B cell (primary cell): Measurements from ENCODE around the gene VWA3B. TPM values are rescaled to one million over a fixed set of nuclear protein-coding genes. Genes with fewer than 3 reads are reported as not detected.

ENCODE experiments used
- ATAC-seq: fragments of 200-7000 bp; cut with Tn5 transposase; one replicate; pipeline ENCODE4 v1.10.0; 2021; ENCODE audit warnings: low read depth, mild to moderate bottlenecking, moderate number of reproducible peaks, moderate library complexity
- CTCF ChIA-PET: fragments of 350-600 bp; sonication (Branson Sonifier 250); formaldehyde crosslinking; loops from one replicate; lab custom pipeline; 2021; ENCODE audit warnings: antibody characterized with exemption, inconsistent platforms; lab: Charles Lee
- POLR2A ChIA-PET: fragments of 350-600 bp; sonication (Branson Sonifier 250); formaldehyde crosslinking; loops from one replicate; lab custom pipeline; 2021; ENCODE audit warnings: antibody characterized with exemption; lab: Charles Lee
- DNase-seq: peaks from one replicate; pipeline ENCODE4 v3.0.0; 2013
- H2AFZ ChIP-seq: 2 replicates; pipeline ENCODE4 v1.6.1; 2012; ENCODE audit warnings: mild to moderate bottlenecking, low read depth, low read length; ENCODE audit not compliant: insufficient read depth, poor library complexity, severe bottlenecking
- H3K27ac ChIP-seq, 2 donors: 1 replicate in 1 of 2; 2 replicates in 1 of 2; pipeline ENCODE4 v1.5.1; 2012 to 2013; ENCODE audit warnings: low read length in 2 of 2, mild to moderate bottlenecking in 2 of 2, moderate library complexity in 1 of 2
- H3K27me3 ChIP-seq, 4 experiments: fragments of 200-600 bp in 1 of 4; sonication (generic) in 1 of 4; replicated peaks in 1 of 4; 1 replicate in 2 of 4; 2 replicates in 2 of 4; pipeline versions ENCODE4 v1.6.1 to v1.7.0; 2013 to 2016; ENCODE audit warnings: low read length in 3 of 4, mild to moderate bottlenecking in 2 of 4, mixed read lengths in 1 of 4, moderate library complexity in 1 of 4; ENCODE audit not compliant: insufficient read depth in 4 of 4, control insufficient read depth in 3 of 4; ENCODE audit errors: control extremely low read depth in 1 of 4
- H3K36me3 ChIP-seq, 2 experiments: replicated peaks in 1 of 2; 1 replicate in 1 of 2; 2 replicates in 1 of 2; pipeline versions ENCODE4 v1.6.1 to v1.7.1; 2013; ENCODE audit warnings: low read length in 1 of 2; ENCODE audit not compliant: insufficient read depth in 2 of 2, control insufficient read depth in 1 of 2; ENCODE audit errors: control extremely low read depth in 1 of 2, extremely low read depth in 1 of 2
- H3K4me1 ChIP-seq, 2 donors: fragments of 200-600 bp in 1 of 2; sonication (generic) in 1 of 2; 1 replicate in 1 of 2; 2 replicates in 1 of 2; pipeline versions ENCODE4 v1.5.1 to v1.6.1; 2013 to 2017; ENCODE audit warnings: low read length in 2 of 2; ENCODE audit not compliant: control insufficient read depth in 2 of 2, insufficient read depth in 2 of 2
- H3K4me2 ChIP-seq: replicated peaks from 2 replicates; pipeline ENCODE3; 2012; ENCODE audit warnings: mild to moderate bottlenecking, low read depth, low read length; ENCODE audit not compliant: poor library complexity, severe bottlenecking
- H3K4me3 ChIP-seq, 5 experiments: fragments of 200-600 bp in 1 of 5; sonication (generic) in 1 of 5; 1 replicate in 3 of 5; 2 replicates in 2 of 5; pipeline versions ENCODE4 v1.5.1 to v1.7.0; 2011 to 2016; ENCODE audit warnings: low read length in 4 of 5, mild to moderate bottlenecking in 4 of 5, low read depth in 2 of 5, control low read depth in 1 of 5, moderate library complexity in 1 of 5; ENCODE audit not compliant: insufficient read depth in 1 of 5; ENCODE audit errors: control extremely low read depth in 1 of 5, extremely low read depth in 1 of 5
- H3K79me2 ChIP-seq: fragments of 200-600 bp; sonication (generic); one replicate; pipeline ENCODE4 v1.6.0; 2016; ENCODE audit warnings: low read length; ENCODE audit not compliant: control insufficient read depth, insufficient read depth
- H3K9ac ChIP-seq: fragments of 200-600 bp; sonication (generic); 2 replicates; pipeline ENCODE4 v1.6.1; 2017; ENCODE audit warnings: mild to moderate bottlenecking, low read length, moderate library complexity
- H3K9me3 ChIP-seq, 3 donors: one replicate each; pipeline versions ENCODE4 v1.6.1 to v1.7.1; 2013; ENCODE audit warnings: low read length in 2 of 3; ENCODE audit not compliant: control insufficient read depth in 2 of 3, insufficient read depth in 1 of 3; ENCODE audit errors: control extremely low read depth in 1 of 3
- H4K20me1 ChIP-seq: 2 replicates; pipeline ENCODE4 v1.6.0; 2012; ENCODE audit warnings: mild to moderate bottlenecking, low read length; ENCODE audit not compliant: insufficient read depth, control insufficient read depth, poor library complexity, severe bottlenecking
- H3K27ac Mint-ChIP-seq: one replicate; pipeline ENCODE4 v1.8.0; 2021; ENCODE audit warnings: mixed read lengths
- H3K27me3 Mint-ChIP-seq: one replicate; pipeline ENCODE4 v1.8.0; 2021; ENCODE audit warnings: mixed read lengths
- H3K4me1 Mint-ChIP-seq: one replicate; pipeline ENCODE4 v1.8.0; 2021; ENCODE audit warnings: mixed read lengths
- H3K4me3 Mint-ChIP-seq: one replicate; pipeline ENCODE4 v1.8.0; 2021; ENCODE audit warnings: mixed read lengths
- H3K9me3 Mint-ChIP-seq: one replicate; pipeline ENCODE4 v1.8.0; 2022; ENCODE audit warnings: mixed read lengths; ENCODE audit not compliant: insufficient read depth
- CTCF ChIP-seq: fragments of 200-600 bp; IDR thresholded peaks from one replicate; pipeline ENCODE4 v1.8.0; 2022; ENCODE audit warnings: antibody characterized with exemption, mild to moderate bottlenecking
- EZH2 ChIP-seq: IDR thresholded peaks from 2 replicates; pipeline ENCODE4 v1.6.1; 2012; ENCODE audit warnings: borderline replicate concordance, low read depth, mild to moderate bottlenecking, moderate library complexity, low read length; ENCODE audit not compliant: insufficient read depth, poor library complexity, severe bottlenecking
- WGBS: methylation state at CpG from one replicate; pipeline ENCODE4 v1.1.5; 2013; ENCODE audit warnings: missing lambda C conversion rate; ENCODE audit not compliant: insufficient coverage; 5-methylcytosine and 5-hydroxymethylcytosine counted together
- intact Hi-C: fragments of 100-400 bp; cut with micrococcal nuclease; formaldehyde crosslinking; loops from one replicate; pipeline ENCODE4 v1.10.0; 2022
- polyA plus RNA-seq: library from polyadenylated mRNA; depleted of rRNA; stranded (reverse); fragments of >200 nt; gene quantifications from 2 replicates; pipeline ENCODE4 v1.2.3, GENCODE V29; 2012
- total RNA-seq, 2 donors: library from RNA; stranded (reverse); fragments of 120-200 nt in 1 of 2; gene quantifications; 1 replicate in 1 of 2; 2 replicates in 1 of 2; pipeline versions ENCODE4 v1.2.3 to v1.2.4, GENCODE V29; 2013 to 2022

VWA3B gene
- total and polyA plus RNA-seq, 2 donors (not counting 1 experiment from before 2014, with no cell fraction given) = not detected

DNA sequence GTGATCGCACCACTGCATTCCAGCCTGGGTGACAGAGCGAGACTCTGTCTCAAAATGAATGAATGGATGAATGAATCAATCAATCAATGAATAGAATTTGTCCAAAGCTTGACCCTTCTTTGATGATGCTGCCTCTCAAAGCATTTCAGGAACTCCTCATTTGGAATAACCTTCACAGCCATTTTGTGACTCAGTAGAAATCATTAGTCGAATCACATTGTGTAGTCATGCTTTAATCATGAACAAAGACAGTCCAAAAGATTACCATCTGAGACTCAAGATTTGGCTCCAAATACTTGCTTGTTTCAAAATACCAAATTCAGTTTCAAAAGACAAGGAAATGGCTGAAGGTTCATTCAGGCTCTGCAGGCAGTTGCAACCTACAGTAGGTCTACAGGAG, 83.1 kb downstream of the VWA3B start:
- TF ChIP-seq EZH2 (no peak), CTCF (no peak)
- H3K4me2 ChIP-seq = no peak overlapping the region
- H3K9me3 ChIP-seq = peaks cover 0 to 2% (median 0%) of the 10 kb centered on the region in 3 donors
- H3K4me1 Mint-ChIP-seq = no peaks in the 10 kb centered on the region
- DNase-seq (no peak), ATAC-seq (no peak)
- H3K27me3 ChIP-seq = peaks cover 0 to 6% (median 3%) of the 10 kb centered on the region in 4 experiments
- ChIA-PET CTCF (no interaction called here), POLR2A (no interaction called here)
- no peaks in the 10 kb centered on the region for H3K4me1 ChIP-seq
- no peak overlapping the region for H2AFZ ChIP-seq
- H3K27ac Mint-ChIP-seq = no peak overlapping the region
- H3K79me2 ChIP-seq = no peaks in the 10 kb centered on the region
- 100% methylated on average over 2 of the region's 3 CpGs for WGBS
- peaks cover 11% of the 10 kb centered on the region for H3K27me3 Mint-ChIP-seq
- no peak overlapping the region for H3K27ac ChIP-seq
- no peaks in the 10 kb centered on the region for H3K9me3 Mint-ChIP-seq
- no peak overlapping the region for H3K4me3 ChIP-seq
- no peaks in the 10 kb centered on the region for H3K36me3 ChIP-seq
- H3K4me3 Mint-ChIP-seq = no peak overlapping the region
- no peaks in the 10 kb centered on the region for H4K20me1 ChIP-seq
- intact Hi-C loops = no loop called here
- no peak overlapping the region for H3K9ac ChIP-seq

- Histone ChIP-seq H3K36me3 (no peaks in the 10 kb centered on the region), H3K27me3 (peaks cover 0 to 9% (median 4%) of the 10 kb centered on the region in 4 experiments), H3K4me1 (no peaks in the 10 kb centered on the region), H4K20me1 (no peaks in the 10 kb centered on the region), H3K4me2 (no peak overlapping the region), H3K4me3 (no peak overlapping the region), H3K9ac (no peak overlapping the region), H3K79me2 (no peaks in the 10 kb centered on the region), H2AFZ (no peak overlapping the region), H3K27ac (no peak overlapping the region), H3K9me3 (peaks cover 0 to 2% (median 0%) of the 10 kb centered on the region in 3 donors)
- WGBS = 96% methylated on average over 12 of the region's 14 CpGs
- intact Hi-C loops = no loop called here
- CTCF ChIA-PET = interaction anchor here (5.6 kb wide), 1 partner anchor 366 kb away, joined by 41 read pairs; no protein-coding TSS in a partner anchor
- ATAC-seq (no peak), DNase-seq (no peak)
- no peak for TF ChIP-seq CTCF
- TF ChIP-seq EZH2 = no peak
- POLR2A ChIA-PET = no interaction called here
- Mint-ChIP-seq H3K4me3 (no peak overlapping the region), H3K9me3 (no peaks in the 10 kb centered on the region), H3K27ac (no peak overlapping the region), H3K27me3 (peaks cover 11% of the 10 kb centered on the region), H3K4me1 (peaks cover 6% of the 10 kb centered on the region)
Measured at GRCh38 chr2:98172150-98172765, 85.3 kb downstream of the VWA3B start.
